HEK293 (cell line): ENCODE measurements around the gene TBC1D4.
A peak's percentile ranks its signal among the peaks of the same experiment; 100 is the strongest.

Experiments
- CTCF ChIA-PET: fragments of 350-600 bp; formaldehyde crosslinking; extraction: SDS; loops from one replicate; lab custom pipeline; 2021; ENCODE audit warnings: antibody characterized with exemption; lab: Yijun Ruan, JAX
- POLR2A ChIA-PET: fragments of 300-600 bp; formaldehyde crosslinking; extraction: SDS; loops from one replicate; lab custom pipeline; 2020; ENCODE audit warnings: antibody characterized with exemption, inconsistent platforms; lab: Yijun Ruan, JAX
- H3K27ac ChIP-seq: fragments of 200-500 bp; sonication (Bioruptor generic); 2 replicates; pipeline ENCODE4 v1.5.1; 2014; ENCODE audit warnings: low read depth, low read length, control low read depth, inconsistent platforms; ENCODE audit errors: extremely low read depth
- H3K36me3 ChIP-seq, 2 experiments: fragments of 200-500 bp in 1 of 2; sonication (Bioruptor generic) in 1 of 2; 1 replicate in 1 of 2; 2 replicates in 1 of 2; pipeline ENCODE4 v1.5.1; 2014 to 2017; ENCODE audit warnings: inconsistent platforms in 2 of 2, low read length in 2 of 2; ENCODE audit not compliant: control insufficient read depth in 2 of 2, insufficient read depth in 1 of 2
- H3K4me1 ChIP-seq: fragments of 200-500 bp; sonication (Bioruptor generic); 2 replicates; pipeline ENCODE4 v1.5.1; 2014; ENCODE audit warnings: mild to moderate bottlenecking, low read length, inconsistent platforms; ENCODE audit not compliant: control insufficient read depth, insufficient read depth
- H3K4me3 ChIP-seq: 2 replicates; pipeline ENCODE4 v1.5.1; 2011; ENCODE audit warnings: low read depth, mild to moderate bottlenecking, control low read depth, low read length, moderate library complexity
- H3K9me3 ChIP-seq: fragments of 200-500 bp; sonication (Bioruptor generic); 2 replicates; pipeline ENCODE4 v1.5.1; 2014; ENCODE audit warnings: low read depth, low read length, inconsistent platforms; ENCODE audit not compliant: control insufficient read depth, insufficient read depth
- PRDM4 ChIP-seq: fragments of 450-650 bp; formaldehyde crosslinking; IDR thresholded peaks from 2 replicates; pipeline ENCODE4 v1.5.1; 2017; ENCODE audit warnings: missing biosample characterization, missing genetic modification characterization
- PRDM6 ChIP-seq: fragments of 450-650 bp; formaldehyde crosslinking; IDR thresholded peaks from 2 replicates; pipeline ENCODE4 v1.5.1; 2017; ENCODE audit warnings: missing biosample characterization, missing genetic modification characterization
- SCRT2 ChIP-seq: fragments of 450-650 bp; formaldehyde crosslinking; IDR thresholded peaks from 2 replicates; pipeline ENCODE4 v1.5.1; 2016; ENCODE audit warnings: missing biosample characterization, missing genetic modification characterization
- SETDB1 ChIP-seq: IDR thresholded peaks from one replicate; pipeline ENCODE4 v1.6.1; 2017; ENCODE audit warnings: mild to moderate bottlenecking, low read length, moderate library complexity, mixed read lengths; ENCODE audit not compliant: insufficient read length
- ZBTB17 ChIP-seq: fragments of 450-650 bp; formaldehyde crosslinking; IDR thresholded peaks from 2 replicates; pipeline ENCODE4 v1.5.1; 2016; ENCODE audit warnings: missing biosample characterization, missing genetic modification characterization
- ZNF19 ChIP-seq: fragments of 450-650 bp; formaldehyde crosslinking; IDR thresholded peaks from 2 replicates; pipeline ENCODE4; 2016; ENCODE audit warnings: missing biosample characterization, missing genetic modification characterization, low read depth
- ZNF274 ChIP-seq, 2 experiments: fragments of 200-500 bp in 1 of 2; fragments of 450-650 bp in 1 of 2; sonication (Bioruptor generic) in 1 of 2; formaldehyde crosslinking in 1 of 2; IDR thresholded peaks; 2 replicates each; pipeline versions ENCODE4 v1.5.1 to v1.6.1; 2014 to 2016; ENCODE audit warnings: borderline replicate concordance in 1 of 2, inconsistent platforms in 1 of 2, low read length in 1 of 2, missing biosample characterization in 1 of 2, missing genetic modification characterization in 1 of 2
- ZNF311 ChIP-seq: fragments of 450-650 bp; formaldehyde crosslinking; IDR thresholded peaks from 2 replicates; pipeline ENCODE4 v1.5.1; 2017; ENCODE audit warnings: missing biosample characterization, missing genetic modification characterization, borderline replicate concordance
- ZNF324 ChIP-seq: fragments of 450-650 bp; formaldehyde crosslinking; IDR thresholded peaks from 2 replicates; pipeline ENCODE4 v1.5.1; 2016; ENCODE audit warnings: missing biosample characterization, missing genetic modification characterization
- ZNF426 ChIP-seq: fragments of 450-650 bp; formaldehyde crosslinking; IDR thresholded peaks from 2 replicates; pipeline ENCODE4 v1.5.1; 2017; ENCODE audit warnings: missing biosample characterization, missing genetic modification characterization, mild to moderate bottlenecking, inconsistent platforms, moderate library complexity
- ZNF555 ChIP-seq: fragments of 450-650 bp; formaldehyde crosslinking; conservative IDR thresholded peaks from 2 replicates; pipeline ENCODE4 v1.5.1; 2017; ENCODE audit warnings: missing biosample characterization, mild to moderate bottlenecking, missing genetic modification characterization, inconsistent platforms
- ZNF670 ChIP-seq: fragments of 450-650 bp; formaldehyde crosslinking; IDR thresholded peaks from 2 replicates; pipeline ENCODE4 v1.5.1; 2016; ENCODE audit warnings: missing biosample characterization, missing genetic modification characterization, low read depth
- ZNF776 ChIP-seq: fragments of 450-650 bp; formaldehyde crosslinking; IDR thresholded peaks from 2 replicates; pipeline ENCODE4 v1.5.0; 2017; ENCODE audit warnings: missing biosample characterization, missing genetic modification characterization, borderline replicate concordance

TBC1D4 gene

GRCh38 chr13:75447493-75447892 lies 34.5 kb downstream of the TBC1D4 start:
- TF ChIP-seq ZNF324 (tag by site-specific recombination) (no peak), SETDB1 (peak; percentile 62), ZNF426 (no peak), ZNF274 (IDR thresholded peaks at IDR 0.05; ENCODE audit: low read length) (no peak), ZNF274 (tag by site-specific recombination; IDR thresholded peaks at IDR 0.05; ENCODE audit: borderline replicate concordance) (no peak), ZNF776 (tag by site-specific recombination) (no peak)
- Histone ChIP-seq H3K4me1 (no peaks in the 10 kb centered on the region; the same call in 1 of the 2 replicates), H3K36me3 (no peaks in the 10 kb centered on the region), H3K4me3 (no peak overlapping the region), H3K9me3 (no peaks in the 10 kb centered on the region), H3K27ac (no peak overlapping the region)
- CTCF ChIA-PET, result no interaction called here
- POLR2A ChIA-PET, result no interaction called here

- no peaks in the 10 kb centered on the region; the same call in 1 of the 2 replicates for H3K4me1 ChIP-seq
- no peaks in the 10 kb centered on the region for H3K36me3 ChIP-seq
- no peak overlapping the region for H3K27ac ChIP-seq
- TF ChIP-seq SCRT2 (tag by site-specific recombination) (peak; percentile 26; the same call in 1 of the 2 replicates), ZNF311 (tag by site-specific recombination) (no peak)
- POLR2A ChIA-PET, result no interaction called here
- H3K9me3 ChIP-seq, result no peaks in the 10 kb centered on the region
- H3K4me3 ChIP-seq, result no peak overlapping the region
- CTCF ChIA-PET, result no interaction called here
Measured at GRCh38 chr13:75446874-75447273, 35.1 kb downstream of the TBC1D4 start.

GRCh38 chr13:75445717-75446499 lies 36.1 kb downstream of the TBC1D4 start:
- H3K36me3 ChIP-seq, result no peaks in the 10 kb centered on the region
- no peak overlapping the region for H3K27ac ChIP-seq
- TF ChIP-seq ZBTB17 (tag by site-specific recombination) (peak; percentile 67; the same call in 1 of the 2 replicates), ZNF19 (tag by site-specific recombination) (no peak), ZNF670 (tag by site-specific recombination) (no peak), PRDM4 (tag by site-specific recombination) (0 out of 2 replicates have a peak, but pooled peaks have one; percentile 14), PRDM6 (tag by site-specific recombination) (peak; percentile 63), ZNF555 (tag by site-specific recombination) (no peak)
- TF ChIP-seq, all 188 proteins: peak for 3
- ChIA-PET POLR2A (no interaction called here), CTCF (interaction anchor here (0.6 to 1.1 kb wide), 4 partner anchors 14 to 213 kb away, joined by 3 to 4 read pairs (median 4); no protein-coding TSS in a partner anchor)
- no peaks in the 10 kb centered on the region for H3K9me3 ChIP-seq
- no peak overlapping the region for H3K4me3 ChIP-seq
- H3K4me1 ChIP-seq, result no peaks in the 10 kb centered on the region; the same call in 1 of the 2 replicates
